ENCODE data around the gene RNF152. TPM values are rescaled to one million over a fixed set of nuclear protein-coding genes. Genes with fewer than 3 reads are reported as not detected.

Gene RNF152
- total and polyA plus RNA-seq, 2 donors (not counting 3 experiments of a cell fraction or from before 2014, with no cell fraction given) = 20.8 to 27.5 TPM

GRCh38 chr18:61822879-61823278 is 69.9 kb downstream of the RNF152 start:
- peaks cover 14% of the 10 kb centered on the region for H3K79me2 ChIP-seq (ENCODE audit: control insufficient read depth, insufficient read depth, low read length)
- no peaks in the 10 kb centered on the region for H3K9me3 ChIP-seq (replicated peaks; ENCODE audit: control insufficient read depth, insufficient read depth, low read length)
- no peaks in the 10 kb centered on the region for H3K9me1 ChIP-seq (replicated peaks; ENCODE audit: control insufficient read depth, extremely low read depth, insufficient read depth, low read length)
- no peaks in the 10 kb centered on the region for H3K27me3 ChIP-seq (ENCODE audit: control insufficient read depth in 2 of 2, insufficient read depth in 2 of 2, low read length in 2 of 2)
- no peak for TF ChIP-seq FOS (IDR thresholded peaks at IDR 0.05; ENCODE audit: borderline replicate concordance, insufficient read depth, low read length)
- TF ChIP-seq POLR2AphosphoS5 (IDR thresholded peaks at IDR 0.05; ENCODE audit: insufficient read depth, low read depth, low read length) = no peak
- no peak for TF ChIP-seq MAX (IDR thresholded peaks at IDR 0.05; ENCODE audit: insufficient read depth, insufficient read length)
- TF ChIP-seq CTCF (IDR thresholded peaks at IDR 0.05; ENCODE audit: extremely low read depth in 1 of 2, insufficient read depth in 1 of 2, low read depth in 1 of 2, low read length in 2 of 2) = no peak
- TF ChIP-seq GATA2 (IDR thresholded peaks at IDR 0.05; ENCODE audit: insufficient read depth, insufficient read length, low read depth, low read length) = no peak
- TF ChIP-seq MYC (IDR thresholded peaks at IDR 0.05; ENCODE audit: low read depth, low read length) = no peak
- TF ChIP-seq EZH2 (IDR thresholded peaks at IDR 0.05; ENCODE audit: borderline replicate concordance, low read depth, low read length, severe bottlenecking) = no peak
- no peak for TF ChIP-seq JUN (IDR thresholded peaks at IDR 0.05; ENCODE audit: borderline replicate concordance, insufficient read depth, insufficient read length, low read depth)
- no peak overlapping the region for H2AFZ ChIP-seq (ENCODE audit: low read depth, low read length)
- H3K27ac ChIP-seq (ENCODE audit: insufficient read depth, low read depth, low read length) = no peak overlapping the region
- intact Hi-C loops (cut with micrococcal nuclease) = no loop called here
- no peaks in the 10 kb centered on the region for H3K4me1 ChIP-seq (ENCODE audit: control insufficient read depth, extremely low read depth, insufficient read depth, low read length)
- H3K36me3 ChIP-seq (ENCODE audit: control insufficient read depth in 2 of 2, extremely low read depth in 1 of 2, insufficient read depth in 2 of 2, low read length in 2 of 2) = no peaks in the 10 kb centered on the region
- H3K4me3 ChIP-seq (replicated peaks in 1 of 3; ENCODE audit: insufficient read depth in 1 of 3, low read depth in 1 of 3, low read length in 3 of 3) = no peak overlapping the region
- H3K4me2 ChIP-seq (ENCODE audit: insufficient read depth, low read length) = no peak overlapping the region
- CTCF ChIA-PET = interaction anchor here (0.6 kb wide), 1 partner anchor 238 kb away, joined by 3 read pairs; no protein-coding TSS in a partner anchor
- POLR2A ChIA-PET = no interaction called here
- DNase-seq (ENCODE audit: low read depth, low spot score) = no peak
- no peak overlapping the region for H3K9ac ChIP-seq (replicated peaks; ENCODE audit: extremely low read depth, insufficient read depth, low read length)
- BruUV-seq (replicated peaks) = no TSS peak
- dilution Hi-C loops (cut with MboI; ENCODE audit: extremely low pct_ligation_motif_present, low sequenced_read_pairs) = no loop called here
- H4K20me1 ChIP-seq (replicated peaks; ENCODE audit: control insufficient read depth, extremely low read depth, insufficient read depth, low read length) = peaks cover under 1% of the 10 kb centered on the region
- FAIRE-seq = no peak
